Right ventricle myocardium superior (tissue), 1 donor: ENCODE results near the gene PSMA5. TPM values are rescaled to one million over a fixed set of nuclear protein-coding genes. Genes with fewer than 3 reads are reported as not detected.
"Not testable (repeated sequence)": the region's sequence is repeated elsewhere in the genome, so short reads cannot be mapped to it uniquely, and the experiment has no call there.

Experiments used
- ATAC-seq: fragments of 200-7000 bp; cut with Tn5 transposase; one replicate; pipeline ENCODE4 v1.9.1; 2020; ENCODE audit warnings: mild to moderate bottlenecking; ENCODE audit not compliant: poor library complexity
- DNase-seq: peaks from one replicate; pipeline ENCODE4 v3.0.0-alpha.2; 2020
- intact Hi-C: fragments of 100-400 bp; cut with DNase I; formaldehyde crosslinking; loops from one replicate; pipeline ENCODE4 v1.11.2; 2022
- total RNA-seq: library from RNA; stranded (reverse); fragmentation: NEBNext Ultra II Directional; extraction: Animal tissue kit (Norgen Biotek cat#: 25700); gene quantifications from one replicate; pipeline ENCODE4 v1.2.1, GENCODE V29; 2021
- donor health status: DM: no; HTN: yes; CAD: no; lungs with severe emphysema.

The PSMA5 gene
- total RNA-seq, 1 donor from 2014 or later: 56.8 TPM

DNA sequence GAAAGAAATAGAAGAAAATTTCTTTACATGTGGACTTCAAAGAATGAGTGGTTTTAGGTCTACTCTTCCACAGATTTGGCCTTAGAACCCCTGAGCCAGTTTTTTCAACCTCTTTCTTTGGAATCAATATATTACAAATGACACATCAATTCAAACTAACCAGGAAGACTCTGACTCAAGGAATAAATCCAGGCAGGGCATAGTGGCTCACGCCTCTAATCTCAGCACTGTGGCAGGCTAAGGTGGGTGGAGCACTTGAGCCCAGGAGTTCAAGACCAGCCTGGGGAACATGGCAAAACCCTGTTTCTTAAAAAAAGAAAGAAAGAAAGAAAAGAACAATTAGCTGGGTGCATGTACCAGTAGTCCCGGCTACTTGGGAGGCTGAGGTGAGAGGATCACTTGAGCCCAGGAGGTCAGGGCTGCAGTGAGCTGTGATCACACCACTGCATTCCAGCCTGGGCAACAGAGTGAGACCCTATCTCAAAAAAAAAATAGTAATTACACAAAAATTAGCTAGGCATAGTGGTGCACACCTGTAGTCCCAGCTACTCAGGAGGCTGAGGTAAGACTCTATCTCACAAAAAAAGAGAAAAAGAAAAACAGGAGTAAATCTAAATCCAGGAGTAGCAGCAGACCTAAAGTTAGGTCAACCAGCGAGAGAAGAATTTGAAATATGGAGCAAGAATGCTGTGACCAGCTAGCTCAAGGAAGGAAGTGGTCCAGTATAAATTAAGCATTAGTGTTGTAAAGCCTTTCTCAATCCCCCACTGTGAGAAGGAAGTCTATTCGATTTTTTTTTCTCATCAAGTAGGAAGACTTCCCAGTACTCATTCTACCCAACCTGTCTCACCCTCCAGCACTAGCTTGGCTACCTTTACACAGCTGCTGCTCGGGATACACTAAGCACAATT, 30.4 kb downstream of the PSMA5 start:
- ATAC-seq (no peak), DNase-seq (no peak)
- intact Hi-C loops: loop anchor here (5.0 kb wide), 1 partner anchor 44 kb away; no protein-coding TSS in a partner anchor

DNA sequence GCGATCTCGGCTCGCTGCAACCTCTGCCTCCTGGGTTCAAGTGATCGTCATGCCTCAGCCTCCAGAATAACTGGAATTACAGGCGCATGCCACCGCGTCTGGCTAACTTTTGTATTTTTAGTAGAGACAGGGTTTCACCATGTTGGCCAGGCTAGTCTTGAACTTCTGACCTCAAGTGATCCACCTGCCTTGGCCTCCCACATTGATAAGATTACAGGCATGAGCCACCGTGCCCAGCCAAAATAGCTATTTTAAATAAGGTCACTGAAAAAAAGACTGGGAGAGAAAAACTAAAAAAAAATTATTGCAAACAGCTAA, 31.0 kb downstream of the PSMA5 start:
- not testable (repeated sequence) for DNase-seq, ATAC-seq
- intact Hi-C loops: loop anchor here (5.0 kb wide), 1 partner anchor 43 kb away; no protein-coding TSS in a partner anchor

DNA sequence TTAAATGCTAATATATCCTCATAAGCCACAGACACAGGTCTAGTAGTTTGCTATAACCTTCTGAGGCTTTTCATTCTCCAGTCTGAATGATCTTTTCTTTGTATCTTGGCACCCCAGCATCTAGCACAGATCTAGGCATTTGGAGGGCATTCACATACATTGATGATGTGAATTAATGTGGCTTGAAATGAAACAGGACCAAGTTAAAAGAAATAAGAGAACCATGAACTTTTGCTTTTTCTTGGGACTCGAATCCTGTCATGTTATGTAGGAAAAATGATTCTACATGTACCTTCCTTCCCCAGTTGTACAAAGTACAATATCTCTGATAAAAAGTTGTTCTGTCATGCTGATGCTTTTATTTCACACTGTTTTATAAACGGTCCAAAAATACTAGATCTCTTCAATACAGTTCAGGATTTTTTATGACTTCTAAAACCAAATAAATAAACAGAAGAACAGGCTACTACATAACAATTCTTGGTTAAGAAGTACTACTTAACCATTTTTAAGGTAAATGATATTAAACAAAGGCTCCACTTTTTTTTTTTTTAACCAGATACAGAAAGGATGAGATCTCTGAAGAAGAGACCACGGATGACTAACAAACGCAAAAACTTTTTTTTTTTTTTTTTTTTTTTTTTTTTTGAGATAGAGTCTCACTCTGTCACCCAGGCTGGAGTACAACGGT, 31.5 kb downstream of the PSMA5 start:
- no peak for DNase-seq
- no peak for ATAC-seq
- intact Hi-C loops: loop anchor here (5.0 kb wide), 1 partner anchor 42 kb away; no protein-coding TSS in a partner anchor

DNA sequence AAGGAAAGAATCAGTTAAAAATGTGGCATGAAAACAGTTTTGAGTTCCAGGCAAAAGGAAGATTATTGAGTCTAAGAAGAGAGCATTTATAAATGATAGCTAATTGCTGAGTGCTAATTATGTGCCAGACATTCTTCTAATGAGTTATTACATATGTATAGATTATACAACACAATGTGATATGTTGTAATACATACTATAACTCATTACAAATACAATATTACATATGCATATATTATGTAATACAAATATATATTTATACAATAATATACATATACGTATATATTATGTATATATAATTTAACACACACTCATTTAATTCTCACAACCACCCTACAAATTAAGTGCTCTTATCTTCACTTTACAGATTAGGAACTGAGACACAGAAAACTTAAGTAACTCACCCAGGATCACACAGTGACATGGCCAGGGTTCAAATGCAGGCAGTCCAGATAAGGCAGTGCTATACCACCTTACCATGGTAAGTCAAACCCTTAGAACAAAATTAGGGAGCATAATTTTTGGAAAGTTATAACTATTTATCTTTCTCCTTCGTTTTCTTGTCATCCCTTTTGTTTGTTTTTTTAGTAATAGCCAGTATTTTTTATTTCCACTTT, 32.5 kb downstream of the PSMA5 start:
- no peak for DNase-seq

DNA sequence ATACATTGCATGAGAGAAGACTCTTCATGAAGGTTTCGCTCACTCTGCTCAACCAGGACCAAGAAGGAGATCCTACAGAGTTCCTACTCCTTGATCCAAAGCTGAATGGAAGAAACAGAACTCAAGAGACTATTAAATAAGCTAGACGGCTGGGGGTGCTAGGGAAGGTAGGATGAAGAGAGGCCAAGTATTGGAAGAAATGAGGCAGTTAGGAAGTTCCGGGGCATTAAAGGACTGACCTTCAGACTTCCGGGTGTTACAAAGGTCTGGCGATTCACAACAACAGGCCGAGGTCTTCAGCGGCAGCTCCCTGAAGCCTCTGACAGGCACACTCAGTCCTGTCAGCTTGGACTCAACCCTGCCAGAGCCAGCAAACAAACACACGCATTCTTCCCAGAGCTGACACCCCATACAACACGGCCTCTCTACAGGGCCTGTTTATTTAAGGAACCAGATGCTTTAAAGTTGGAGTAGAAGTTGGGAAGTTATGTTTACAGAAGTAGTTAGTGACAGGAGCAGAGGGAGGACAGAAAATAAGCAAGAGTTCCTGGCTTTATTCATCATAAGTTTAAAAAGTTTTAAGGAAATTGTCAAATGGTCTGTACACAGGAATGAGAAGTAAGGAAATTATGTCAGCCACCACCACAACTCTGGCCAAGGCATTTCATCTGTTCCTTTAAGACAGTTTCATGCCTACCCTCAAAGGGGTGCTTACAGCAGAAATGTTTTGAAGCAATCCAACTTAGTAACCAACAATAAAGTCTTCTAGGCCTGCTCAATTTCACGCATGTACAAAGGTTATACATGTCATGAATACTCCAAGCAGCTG, 33.2 kb downstream of the PSMA5 start:
- intact Hi-C loops: no loop called here
- DNase-seq: peak; percentile 82
- ATAC-seq: peak; percentile 80

More for the DNA sequence above, 32.5 kb downstream of the PSMA5 start:
- ATAC-seq: no peak
- intact Hi-C loops: no loop called here

DNA sequence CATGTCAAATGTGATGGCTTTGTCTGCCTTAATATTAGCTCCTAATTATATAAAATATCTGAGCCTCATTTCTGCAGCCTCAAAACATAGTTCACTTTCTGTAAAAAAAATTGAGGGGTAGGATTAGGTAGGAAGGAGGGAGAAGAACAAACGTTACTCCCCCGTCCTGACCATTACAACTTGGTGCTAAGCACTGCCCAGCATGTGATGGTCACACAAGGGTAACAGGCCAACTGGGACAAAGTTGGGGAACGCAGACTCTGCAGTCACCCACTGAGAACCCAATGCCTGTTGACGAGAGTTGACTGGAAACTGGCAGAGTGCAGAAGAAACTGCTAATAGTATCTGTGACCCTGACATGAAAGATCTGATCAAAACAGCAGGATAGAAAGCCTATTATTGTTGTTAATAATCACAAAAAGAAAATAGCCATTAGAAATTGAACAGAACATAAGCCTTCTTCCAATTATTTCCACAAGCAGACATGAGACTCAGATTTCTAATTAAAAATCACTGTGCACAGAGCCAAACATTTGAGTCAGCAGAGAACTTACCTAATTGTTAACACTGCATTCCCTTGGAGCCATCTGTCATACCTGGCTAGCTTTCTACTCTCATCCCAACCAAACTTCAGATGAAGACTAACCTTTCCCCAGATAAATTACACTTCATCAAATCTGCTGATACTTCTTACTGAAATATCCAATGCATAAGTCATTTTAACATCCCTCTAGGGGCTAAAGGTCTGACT, 34.0 kb downstream of the PSMA5 start:
- ATAC-seq (peak; percentile 75), DNase-seq (no peak)
- intact Hi-C loops: no loop called here

DNA sequence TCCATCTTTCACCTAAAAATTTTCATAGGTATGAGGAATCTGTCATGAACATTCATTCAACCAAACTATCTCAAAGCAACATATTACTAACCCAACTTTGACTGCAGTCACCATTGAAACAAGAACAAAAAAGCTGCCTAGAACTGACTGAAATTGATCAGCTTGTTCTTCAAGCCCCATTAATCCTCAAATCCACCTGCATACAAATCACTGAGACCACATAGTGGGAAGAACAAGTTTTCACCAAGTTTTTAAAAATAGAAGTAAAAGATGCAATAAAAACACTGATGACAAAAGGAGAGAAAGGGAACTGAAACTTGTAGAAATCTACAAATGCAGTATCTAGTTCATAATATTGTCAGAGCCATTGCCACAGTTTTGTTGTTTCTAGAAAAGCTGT, 34.6 kb downstream of the PSMA5 start:
- DNase-seq (no peak), ATAC-seq (no peak)
- intact Hi-C loops: no loop called here

DNA sequence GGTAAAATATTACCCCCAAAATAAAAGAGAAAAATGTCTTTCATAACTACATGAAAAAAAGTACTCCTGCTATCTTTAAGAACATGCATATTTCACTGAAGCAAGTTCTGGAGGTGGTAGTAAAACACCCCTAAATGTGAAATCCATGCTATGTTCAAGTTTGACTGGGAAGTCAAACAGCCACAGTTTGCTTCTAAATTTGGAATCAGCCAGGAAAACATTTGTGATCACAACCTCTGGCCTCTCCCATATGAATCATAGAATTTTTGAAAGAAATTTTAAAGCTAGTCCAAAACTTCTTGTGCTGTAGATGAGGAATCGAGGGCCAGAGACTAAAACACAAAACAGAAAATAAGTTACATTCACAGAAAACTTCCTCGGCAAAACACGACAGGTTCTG, 35.1 kb downstream of the PSMA5 start:
- intact Hi-C loops: no loop called here
- ATAC-seq (peak; percentile 30), DNase-seq (no peak)

DNA sequence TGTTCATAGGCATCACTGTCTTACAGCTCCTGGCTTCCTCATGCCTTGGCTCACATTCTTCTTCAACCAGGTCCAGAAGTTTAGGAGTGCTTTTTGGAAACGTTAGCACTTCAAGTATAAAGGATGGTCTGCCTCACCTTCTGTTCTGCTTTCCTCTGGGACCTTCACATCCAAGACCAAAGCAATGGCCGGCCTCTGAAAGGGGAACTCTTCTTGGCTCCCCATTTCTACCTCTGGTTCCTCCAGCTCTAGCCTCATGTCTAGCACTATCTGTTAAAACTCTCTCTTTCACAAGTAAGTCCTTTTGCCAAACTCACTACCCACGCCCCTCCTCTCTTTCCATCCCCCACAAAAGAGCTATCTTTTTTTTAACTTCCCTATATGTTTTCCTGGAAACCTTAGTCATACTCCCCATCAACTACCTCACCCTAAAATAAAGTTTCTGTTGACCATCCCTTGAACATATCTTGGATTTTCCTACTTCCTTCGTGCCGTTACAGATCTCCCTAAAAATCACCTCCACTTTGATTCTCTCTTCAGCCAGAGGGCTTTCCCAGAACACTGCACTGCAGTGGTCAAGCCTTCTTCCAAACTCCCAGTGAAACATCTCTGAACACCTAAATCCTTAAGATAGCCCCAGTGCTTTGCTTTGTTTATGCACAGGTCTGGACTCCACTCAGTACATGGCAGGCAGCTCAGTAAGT, 36.5 kb downstream of the PSMA5 start:
- DNase-seq: no peak
- ATAC-seq: no peak
- intact Hi-C loops: no loop called here

DNA sequence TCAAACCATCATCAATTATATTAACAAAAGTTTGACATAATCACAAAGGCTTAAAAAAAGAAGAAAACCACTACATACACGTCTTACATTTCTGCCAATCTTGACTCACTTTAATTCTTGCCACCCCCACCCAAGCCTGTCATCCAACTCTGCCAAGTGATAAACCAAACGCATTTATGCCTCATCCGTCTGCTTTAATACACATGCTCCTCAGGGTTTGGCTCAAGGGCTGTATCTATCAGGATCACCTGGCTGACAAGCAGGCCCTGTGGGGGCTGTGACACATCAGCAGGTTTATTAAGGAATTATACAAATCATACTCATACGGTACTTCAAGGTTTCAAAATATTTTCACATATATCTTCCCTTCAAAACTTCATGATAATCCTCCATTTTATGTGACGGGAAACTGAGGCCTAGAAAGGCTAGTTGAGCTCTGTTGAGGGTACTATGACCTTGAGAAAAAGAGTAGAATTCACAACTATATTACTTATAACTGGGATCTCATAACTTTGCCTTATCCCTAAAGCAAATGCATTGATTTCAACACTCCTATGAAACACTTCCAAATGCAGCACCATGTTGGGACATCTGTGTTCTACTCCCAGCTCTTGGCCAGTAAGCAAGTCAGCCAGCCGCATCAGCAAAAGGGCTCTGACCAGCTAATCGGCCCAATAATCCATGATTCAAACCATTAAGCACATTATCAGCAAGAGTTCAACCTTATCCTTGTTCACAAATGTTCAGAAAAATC, 37.2 kb downstream of the PSMA5 start:
- no peak for ATAC-seq
- DNase-seq: no peak
- intact Hi-C loops: no loop called here

DNA sequence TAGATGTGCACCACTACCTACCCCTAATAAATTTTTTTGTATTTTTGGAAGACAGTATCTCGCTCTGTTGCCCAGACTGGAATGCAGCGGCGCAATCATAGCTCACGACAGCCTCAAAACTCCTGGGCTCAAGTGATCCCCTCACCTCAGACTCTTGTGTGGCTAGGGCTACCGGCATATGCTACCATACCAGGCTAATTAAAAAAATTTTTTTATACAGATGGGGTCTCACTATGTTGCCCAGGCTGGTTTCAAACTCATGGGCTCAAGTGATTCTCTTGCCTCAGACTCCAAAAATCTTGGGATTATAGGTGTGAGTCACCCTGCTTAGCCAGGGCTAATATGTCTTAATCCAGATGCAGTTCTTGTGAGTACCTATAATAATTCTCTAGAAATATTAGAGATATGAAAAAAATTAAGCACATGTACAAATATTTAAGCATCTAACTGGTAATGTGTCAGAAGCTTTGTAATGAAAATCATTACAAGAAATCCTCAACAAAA, 38.0 kb downstream of the PSMA5 start:
- intact Hi-C loops: no loop called here
- no peak for ATAC-seq
- no peak for DNase-seq

DNA sequence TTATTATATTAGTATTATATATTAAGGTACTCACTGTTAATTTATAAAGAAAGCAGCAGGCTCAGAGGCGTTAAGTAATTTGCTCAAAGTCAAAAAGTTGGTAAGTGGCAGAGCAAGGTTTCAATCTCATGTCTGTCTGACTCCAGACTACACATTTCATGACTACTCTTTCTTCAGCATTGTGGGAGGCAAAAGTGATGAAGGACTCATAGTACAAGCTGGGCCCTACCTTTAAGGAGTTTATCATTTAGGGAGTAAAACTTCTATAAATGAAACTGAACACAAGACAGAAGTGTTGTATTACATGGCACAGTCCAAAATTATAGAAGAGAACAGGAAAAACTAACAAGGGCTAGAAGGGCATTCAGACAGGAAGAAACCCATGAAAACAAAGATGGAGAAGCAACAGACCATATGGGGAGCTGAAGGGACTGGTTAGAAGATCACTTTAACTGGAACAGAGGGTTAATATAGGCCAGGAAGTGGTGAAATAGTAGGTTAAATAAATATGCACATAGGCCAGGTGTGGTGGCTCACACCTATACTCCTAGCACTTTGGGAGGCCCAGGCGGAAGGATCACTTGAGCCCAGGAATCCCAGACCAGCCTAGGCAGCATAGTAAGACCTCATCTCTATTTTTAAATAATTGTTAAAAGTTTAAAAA, 40.1 kb downstream of the PSMA5 start:
- intact Hi-C loops: no loop called here
- ATAC-seq: no peak
- DNase-seq: no peak

DNA sequence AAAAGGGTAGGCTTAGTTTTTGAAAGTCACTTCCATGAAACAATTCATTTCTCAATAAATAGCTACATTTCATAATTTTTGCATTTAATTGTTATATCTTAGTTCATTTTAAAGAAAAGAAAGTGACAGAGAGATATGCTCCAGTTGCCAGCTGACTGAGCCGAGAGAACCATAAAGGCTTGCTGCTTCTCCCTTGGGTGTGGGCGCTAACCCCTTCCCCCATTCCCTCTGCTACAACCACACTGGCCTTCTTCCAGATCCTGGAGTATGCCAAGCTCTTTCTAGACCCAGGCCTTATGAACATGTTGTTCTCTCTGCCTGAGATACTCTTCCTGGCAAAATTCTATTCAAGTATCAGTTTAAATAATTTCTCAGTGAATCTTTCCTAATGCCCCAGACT, 40.8 kb downstream of the PSMA5 start:
- DNase-seq: peak; percentile 50
- intact Hi-C loops: no loop called here

DNA sequence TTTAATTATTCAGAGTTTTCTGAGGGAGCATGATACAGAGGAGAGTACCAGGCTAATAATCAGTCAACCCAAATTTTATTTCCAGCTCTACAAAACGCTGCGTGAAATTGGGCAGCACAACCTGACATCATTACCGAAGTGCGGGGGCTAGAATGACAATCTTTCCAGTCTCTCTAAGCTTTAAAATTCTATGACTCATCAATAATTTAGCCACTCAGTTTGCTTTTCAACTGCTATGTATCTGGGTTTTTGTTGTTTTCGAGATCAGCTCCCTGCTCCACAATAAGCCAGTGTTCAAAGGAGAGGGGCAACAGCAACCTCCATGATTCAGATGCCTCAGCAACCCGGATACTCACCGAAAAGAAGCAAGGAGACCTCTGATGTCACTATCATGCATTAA, 42.4 kb downstream of the PSMA5 start:
- intact Hi-C loops: no loop called here
- DNase-seq: no peak
- no peak for ATAC-seq

More for the DNA sequence above, 40.8 kb downstream of the PSMA5 start:
- ATAC-seq: peak; percentile 84

DNA sequence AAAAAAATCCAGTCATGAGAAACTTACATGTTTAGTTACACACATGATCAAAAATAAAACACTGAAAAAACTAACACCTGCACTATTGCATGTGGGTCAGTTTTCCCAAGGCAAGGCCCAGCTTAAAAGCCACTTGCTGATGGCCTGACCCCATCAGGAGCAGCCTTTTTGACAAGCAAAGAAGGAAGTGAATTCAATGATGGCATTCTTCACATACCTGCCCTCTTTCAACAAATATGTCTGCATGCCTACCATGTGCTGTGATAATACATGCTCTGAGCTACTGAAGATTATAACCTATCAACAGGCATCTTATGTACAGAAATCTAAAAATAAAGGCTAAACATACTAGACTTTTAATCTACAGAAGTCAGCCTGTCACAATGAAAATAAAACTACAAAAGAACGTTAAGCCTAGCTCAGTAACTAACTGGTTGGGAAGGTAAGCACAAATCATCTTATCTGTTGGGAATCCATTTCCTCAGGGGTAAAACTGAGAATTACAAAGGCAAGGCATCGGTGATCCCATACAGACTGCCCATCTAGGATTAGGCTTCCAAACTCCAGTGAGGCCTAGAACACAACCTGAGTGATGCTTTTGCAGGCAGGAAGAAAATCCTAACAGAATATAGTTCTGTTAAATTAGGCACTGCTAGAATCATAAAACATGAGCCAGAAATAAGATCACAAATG, 43.0 kb downstream of the PSMA5 start:
- intact Hi-C loops: no loop called here
- DNase-seq (no peak), ATAC-seq (peak; percentile 21)

DNA sequence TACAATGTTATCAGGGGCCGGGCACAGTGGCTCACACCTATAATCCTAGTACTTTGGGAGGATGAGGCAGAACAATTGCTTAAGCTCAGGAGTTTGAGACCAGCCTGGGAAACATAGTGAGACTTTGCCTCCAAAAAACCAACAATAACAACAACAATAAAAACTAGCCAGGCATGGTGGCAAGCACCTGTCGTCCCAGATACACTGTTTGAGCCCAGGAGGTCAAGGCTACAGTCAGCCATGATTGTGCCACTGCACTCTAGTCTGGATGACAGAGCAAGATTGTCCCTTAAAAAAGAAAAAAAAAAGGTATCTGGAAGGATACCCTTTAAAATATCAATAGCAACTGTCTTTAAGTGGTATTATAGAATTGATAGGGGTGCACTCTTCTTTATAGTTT, 44.7 kb downstream of the PSMA5 start:
- DNase-seq: no peak
- ATAC-seq: no peak
- intact Hi-C loops: no loop called here
